SU-DHL-6 (cell line): ENCODE measurements around the gene PGGHG.
"Not testable (repeated sequence)": the region's sequence is repeated elsewhere in the genome, so short reads cannot be mapped to it uniquely, and the experiment has no call there.

ENCODE experiments used
- EZH2phosphoT487 ChIP-seq: fragments of 200-600 bp; sonication (generic), shearing (Covaris generic); conservative IDR thresholded peaks from 2 replicates; pipeline ENCODE4 v1.6.1; 2018; ENCODE audit warnings: mild to moderate bottlenecking, antibody characterized with exemption, low read length, moderate library complexity, mixed read lengths
- TF ChIP-seq, protein P1 (sequence below): fragments of 200-600 bp; sonication (generic); IDR thresholded peaks from one replicate; pipeline ENCODE4 v1.5.1; 2017; ENCODE audit warnings: antibody characterized with exemption, mild to moderate bottlenecking, low read length, moderate library complexity; ENCODE audit not compliant: insufficient read depth, poor library complexity, severe bottlenecking

DNA sequence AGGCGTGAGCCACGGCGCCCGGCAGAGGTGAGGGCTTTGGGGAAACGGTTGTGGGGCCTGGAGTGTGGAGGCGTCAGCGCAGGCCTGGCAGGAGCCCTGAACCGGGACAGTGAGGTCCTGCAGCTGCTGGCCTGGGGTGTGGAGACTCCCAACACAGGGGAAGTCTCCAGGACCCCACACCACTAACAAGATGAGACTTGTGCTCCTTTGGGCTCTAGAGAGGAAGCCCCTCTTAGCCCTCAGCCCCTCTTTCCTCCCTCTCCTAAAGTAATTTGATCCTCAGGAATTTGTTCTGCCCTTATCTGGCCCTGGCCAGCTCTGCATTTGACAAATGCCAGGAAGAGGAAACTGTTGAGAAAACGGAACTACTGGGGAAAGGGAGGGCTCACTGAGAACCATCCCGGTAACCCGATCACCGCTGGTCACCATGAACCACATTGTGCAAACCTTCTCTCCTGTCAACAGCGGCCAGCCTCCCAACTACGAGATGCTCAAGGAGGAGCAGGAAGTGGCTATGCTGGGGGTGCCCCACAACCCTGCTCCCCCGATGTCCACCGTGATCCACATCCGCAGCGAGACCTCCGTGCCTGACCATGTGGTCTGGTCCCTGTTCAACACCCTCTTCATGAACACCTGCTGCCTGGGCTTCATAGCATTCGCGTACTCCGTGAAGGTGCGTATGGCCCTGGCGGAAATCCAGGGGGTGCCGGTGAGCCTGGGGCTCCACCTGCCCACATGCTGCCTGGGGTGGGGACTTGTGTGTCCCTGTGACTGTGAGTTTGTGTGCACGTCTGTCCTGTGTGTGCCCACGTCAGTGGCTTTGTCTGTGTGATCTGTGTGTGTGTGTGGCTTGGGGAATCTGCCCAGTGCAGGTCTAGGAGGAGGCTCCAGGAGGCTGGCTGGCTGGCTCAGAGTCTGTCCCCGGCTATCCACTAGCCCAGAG is 19.1 kb downstream of the PGGHG start, which contains the start of gene IFITM2:
- TF ChIP-seq, protein P1, sequence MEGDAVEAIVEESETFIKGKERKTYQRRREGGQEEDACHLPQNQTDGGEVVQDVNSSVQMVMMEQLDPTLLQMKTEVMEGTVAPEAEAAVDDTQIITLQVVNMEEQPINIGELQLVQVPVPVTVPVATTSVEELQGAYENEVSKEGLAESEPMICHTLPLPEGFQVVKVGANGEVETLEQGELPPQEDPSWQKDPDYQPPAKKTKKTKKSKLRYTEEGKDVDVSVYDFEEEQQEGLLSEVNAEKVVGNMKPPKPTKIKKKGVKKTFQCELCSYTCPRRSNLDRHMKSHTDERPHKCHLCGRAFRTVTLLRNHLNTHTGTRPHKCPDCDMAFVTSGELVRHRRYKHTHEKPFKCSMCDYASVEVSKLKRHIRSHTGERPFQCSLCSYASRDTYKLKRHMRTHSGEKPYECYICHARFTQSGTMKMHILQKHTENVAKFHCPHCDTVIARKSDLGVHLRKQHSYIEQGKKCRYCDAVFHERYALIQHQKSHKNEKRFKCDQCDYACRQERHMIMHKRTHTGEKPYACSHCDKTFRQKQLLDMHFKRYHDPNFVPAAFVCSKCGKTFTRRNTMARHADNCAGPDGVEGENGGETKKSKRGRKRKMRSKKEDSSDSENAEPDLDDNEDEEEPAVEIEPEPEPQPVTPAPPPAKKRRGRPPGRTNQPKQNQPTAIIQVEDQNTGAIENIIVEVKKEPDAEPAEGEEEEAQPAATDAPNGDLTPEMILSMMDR = not testable (repeated sequence)
- not testable (repeated sequence) for TF ChIP-seq EZH2phosphoT487
